Measurements from ENCODE around the gene ATXN10. TPM values are rescaled to one million over a fixed set of nuclear protein-coding genes. Genes with fewer than 3 reads are reported as not detected.

The ATXN10 gene
- total and polyA plus RNA-seq, 2 experiments from 2014 or later = 99.0 to 163 TPM

GRCh38 chr22:45640941-45641621 lies 30.6 kb upstream of the ATXN10 start (continued):
- TF ChIP-seq, protein P1, sequence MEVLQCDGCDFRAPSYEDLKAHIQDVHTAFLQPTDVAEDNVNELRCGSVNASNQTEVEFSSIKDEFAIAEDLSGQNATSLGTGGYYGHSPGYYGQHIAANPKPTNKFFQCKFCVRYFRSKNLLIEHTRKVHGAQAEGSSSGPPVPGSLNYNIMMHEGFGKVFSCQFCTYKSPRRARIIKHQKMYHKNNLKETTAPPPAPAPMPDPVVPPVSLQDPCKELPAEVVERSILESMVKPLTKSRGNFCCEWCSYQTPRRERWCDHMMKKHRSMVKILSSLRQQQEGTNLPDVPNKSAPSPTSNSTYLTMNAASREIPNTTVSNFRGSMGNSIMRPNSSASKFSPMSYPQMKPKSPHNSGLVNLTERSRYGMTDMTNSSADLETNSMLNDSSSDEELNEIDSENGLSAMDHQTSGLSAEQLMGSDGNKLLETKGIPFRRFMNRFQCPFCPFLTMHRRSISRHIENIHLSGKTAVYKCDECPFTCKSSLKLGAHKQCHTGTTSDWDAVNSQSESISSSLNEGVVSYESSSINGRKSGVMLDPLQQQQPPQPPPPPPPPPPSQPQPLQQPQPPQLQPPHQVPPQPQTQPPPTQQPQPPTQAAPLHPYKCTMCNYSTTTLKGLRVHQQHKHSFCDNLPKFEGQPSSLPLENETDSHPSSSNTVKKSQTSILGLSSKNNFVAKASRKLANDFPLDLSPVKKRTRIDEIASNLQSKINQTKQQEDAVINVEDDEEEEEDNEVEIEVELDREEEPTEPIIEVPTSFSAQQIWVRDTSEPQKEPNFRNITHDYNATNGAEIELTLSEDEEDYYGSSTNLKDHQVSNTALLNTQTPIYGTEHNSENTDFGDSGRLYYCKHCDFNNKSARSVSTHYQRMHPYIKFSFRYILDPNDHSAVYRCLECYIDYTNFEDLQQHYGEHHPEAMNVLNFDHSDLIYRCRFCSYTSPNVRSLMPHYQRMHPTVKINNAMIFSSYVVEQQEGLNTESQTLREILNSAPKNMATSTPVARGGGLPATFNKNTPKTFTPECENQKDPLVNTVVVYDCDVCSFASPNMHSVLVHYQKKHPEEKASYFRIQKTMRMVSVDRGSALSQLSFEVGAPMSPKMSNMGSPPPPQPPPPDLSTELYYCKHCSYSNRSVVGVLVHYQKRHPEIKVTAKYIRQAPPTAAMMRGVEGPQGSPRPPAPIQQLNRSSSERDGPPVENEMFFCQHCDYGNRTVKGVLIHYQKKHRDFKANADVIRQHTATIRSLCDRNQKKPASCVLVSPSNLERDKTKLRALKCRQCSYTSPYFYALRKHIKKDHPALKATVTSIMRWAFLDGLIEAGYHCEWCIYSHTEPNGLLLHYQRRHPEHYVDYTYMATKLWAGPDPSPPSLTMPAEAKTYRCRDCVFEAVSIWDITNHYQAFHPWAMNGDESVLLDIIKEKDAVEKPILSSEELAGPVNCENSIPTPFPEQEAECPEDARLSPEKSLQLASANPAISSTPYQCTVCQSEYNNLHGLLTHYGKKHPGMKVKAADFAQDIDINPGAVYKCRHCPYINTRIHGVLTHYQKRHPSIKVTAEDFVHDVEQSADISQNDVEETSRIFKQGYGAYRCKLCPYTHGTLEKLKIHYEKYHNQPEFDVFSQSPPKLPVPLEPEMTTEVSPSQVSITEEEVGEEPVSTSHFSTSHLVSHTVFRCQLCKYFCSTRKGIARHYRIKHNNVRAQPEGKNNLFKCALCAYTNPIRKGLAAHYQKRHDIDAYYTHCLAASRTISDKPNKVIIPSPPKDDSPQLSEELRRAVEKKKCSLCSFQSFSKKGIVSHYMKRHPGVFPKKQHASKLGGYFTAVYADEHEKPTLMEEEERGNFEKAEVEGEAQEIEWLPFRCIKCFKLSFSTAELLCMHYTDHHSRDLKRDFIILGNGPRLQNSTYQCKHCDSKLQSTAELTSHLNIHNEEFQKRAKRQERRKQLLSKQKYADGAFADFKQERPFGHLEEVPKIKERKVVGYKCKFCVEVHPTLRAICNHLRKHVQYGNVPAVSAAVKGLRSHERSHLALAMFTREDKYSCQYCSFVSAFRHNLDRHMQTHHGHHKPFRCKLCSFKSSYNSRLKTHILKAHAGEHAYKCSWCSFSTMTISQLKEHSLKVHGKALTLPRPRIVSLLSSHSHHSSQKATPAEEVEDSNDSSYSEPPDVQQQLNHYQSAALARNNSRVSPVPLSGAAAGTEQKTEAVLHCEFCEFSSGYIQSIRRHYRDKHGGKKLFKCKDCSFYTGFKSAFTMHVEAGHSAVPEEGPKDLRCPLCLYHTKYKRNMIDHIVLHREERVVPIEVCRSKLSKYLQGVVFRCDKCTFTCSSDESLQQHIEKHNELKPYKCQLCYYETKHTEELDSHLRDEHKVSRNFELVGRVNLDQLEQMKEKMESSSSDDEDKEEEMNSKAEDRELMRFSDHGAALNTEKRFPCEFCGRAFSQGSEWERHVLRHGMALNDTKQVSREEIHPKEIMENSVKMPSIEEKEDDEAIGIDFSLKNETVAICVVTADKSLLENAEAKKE (CRISPR knock-in tag; IDR thresholded peaks at IDR 0.05) = no peak
- TF ChIP-seq ZNF114 (CRISPR knock-in tag; IDR thresholded peaks at IDR 0.05) = no peak
- no peak for TF ChIP-seq EZH2phosphoT487 (IDR thresholded peaks at IDR 0.05; ENCODE audit: unreplicated experiment)
- TF ChIP-seq ZNF331 (CRISPR knock-in tag; IDR thresholded peaks at IDR 0.05; ENCODE audit: low read depth) = no peak
- TF ChIP-seq, protein P2, sequence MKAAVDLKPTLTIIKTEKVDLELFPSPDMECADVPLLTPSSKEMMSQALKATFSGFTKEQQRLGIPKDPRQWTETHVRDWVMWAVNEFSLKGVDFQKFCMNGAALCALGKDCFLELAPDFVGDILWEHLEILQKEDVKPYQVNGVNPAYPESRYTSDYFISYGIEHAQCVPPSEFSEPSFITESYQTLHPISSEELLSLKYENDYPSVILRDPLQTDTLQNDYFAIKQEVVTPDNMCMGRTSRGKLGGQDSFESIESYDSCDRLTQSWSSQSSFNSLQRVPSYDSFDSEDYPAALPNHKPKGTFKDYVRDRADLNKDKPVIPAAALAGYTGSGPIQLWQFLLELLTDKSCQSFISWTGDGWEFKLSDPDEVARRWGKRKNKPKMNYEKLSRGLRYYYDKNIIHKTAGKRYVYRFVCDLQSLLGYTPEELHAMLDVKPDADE (IDR thresholded peaks at IDR 0.05) = no peak
- no peak for TF ChIP-seq JUNB (IDR thresholded peaks at IDR 0.05; ENCODE audit: unreplicated experiment)
- no peak for TF ChIP-seq REST (IDR thresholded peaks at IDR 0.05; ENCODE audit: unreplicated experiment)

Data from GM23338 (cell line).